ENCODE results near the gene PLA1A. TPM values are rescaled to one million over a fixed set of nuclear protein-coding genes. Genes with fewer than 3 reads are reported as not detected.

PLA1A gene
- total RNA-seq, 4 donors from 2014 or later, result 3.3 to 12.8 (median 7.3) TPM

- TF ChIP-seq CTCF (IDR thresholded peaks at IDR 0.05), result no peak
- DNase-seq (ENCODE audit: low spot score), result peak; percentile 27
- ATAC-seq (ENCODE audit: low FRiP score), result peak; percentile 93
Observed at GRCh38 chr3:119579366-119580066, 18.2 kb upstream of the PLA1A start, which contains the start of gene ADPRH. Gene ADPRH, plus strand, starts transcription at chr3:119579492. Its CDS starts 2,678 bp downstream, at chr3:119582170.

GRCh38 chr3:119580067-119580760 is 17.5 kb upstream of the PLA1A start:
- ATAC-seq (ENCODE audit: low FRiP score) (peak; percentile 38), DNase-seq (ENCODE audit: low spot score) (no peak)
- TF ChIP-seq CTCF (IDR thresholded peaks at IDR 0.05), result no peak

DNA sequence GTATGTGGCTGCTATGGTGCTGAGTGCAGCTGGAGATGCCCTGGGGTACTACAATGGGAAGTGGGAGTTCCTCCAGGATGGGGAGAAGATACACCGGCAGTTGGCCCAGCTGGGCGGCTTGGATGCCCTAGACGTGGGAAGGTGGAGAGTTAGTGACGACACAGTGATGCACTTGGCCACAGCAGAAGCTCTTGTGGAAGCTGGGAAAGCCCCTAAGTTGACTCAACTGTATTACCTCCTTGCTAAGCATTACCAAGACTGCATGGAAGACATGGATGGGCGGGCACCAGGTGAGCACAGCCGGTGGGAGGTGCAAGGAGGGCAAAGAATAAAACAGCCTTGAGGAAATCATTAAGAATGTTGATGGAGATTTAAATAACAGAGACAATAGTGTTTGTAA is 15.5 kb upstream of the PLA1A start:
- no peak for TF ChIP-seq CTCF (IDR thresholded peaks at IDR 0.05)
- DNase-seq (ENCODE audit: low spot score) (no peak), ATAC-seq (ENCODE audit: low FRiP score) (no peak)

DNA sequence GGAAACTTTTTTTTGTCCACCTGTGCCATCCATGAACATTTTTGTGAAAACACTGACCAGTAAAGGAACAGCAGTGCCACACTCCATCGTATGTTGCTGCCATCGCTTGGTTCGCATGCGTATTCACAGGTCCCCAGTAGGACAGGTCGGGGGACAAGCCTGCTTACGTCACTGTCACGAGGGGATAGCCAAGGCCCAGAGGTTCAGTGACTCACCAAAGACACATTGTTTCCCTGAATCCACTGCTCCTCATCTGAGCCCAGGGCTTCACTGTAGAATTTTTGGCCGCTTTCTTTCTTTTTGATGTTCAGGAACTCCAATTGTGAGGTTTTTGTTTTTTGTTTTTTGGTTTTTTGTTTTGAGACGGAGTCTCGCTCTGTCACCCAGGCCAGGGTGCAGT is 12.5 kb upstream of the PLA1A start:
- no peak for TF ChIP-seq CTCF (IDR thresholded peaks at IDR 0.05)
- ATAC-seq (ENCODE audit: low FRiP score) (no peak), DNase-seq (ENCODE audit: low spot score) (no peak)

DNA sequence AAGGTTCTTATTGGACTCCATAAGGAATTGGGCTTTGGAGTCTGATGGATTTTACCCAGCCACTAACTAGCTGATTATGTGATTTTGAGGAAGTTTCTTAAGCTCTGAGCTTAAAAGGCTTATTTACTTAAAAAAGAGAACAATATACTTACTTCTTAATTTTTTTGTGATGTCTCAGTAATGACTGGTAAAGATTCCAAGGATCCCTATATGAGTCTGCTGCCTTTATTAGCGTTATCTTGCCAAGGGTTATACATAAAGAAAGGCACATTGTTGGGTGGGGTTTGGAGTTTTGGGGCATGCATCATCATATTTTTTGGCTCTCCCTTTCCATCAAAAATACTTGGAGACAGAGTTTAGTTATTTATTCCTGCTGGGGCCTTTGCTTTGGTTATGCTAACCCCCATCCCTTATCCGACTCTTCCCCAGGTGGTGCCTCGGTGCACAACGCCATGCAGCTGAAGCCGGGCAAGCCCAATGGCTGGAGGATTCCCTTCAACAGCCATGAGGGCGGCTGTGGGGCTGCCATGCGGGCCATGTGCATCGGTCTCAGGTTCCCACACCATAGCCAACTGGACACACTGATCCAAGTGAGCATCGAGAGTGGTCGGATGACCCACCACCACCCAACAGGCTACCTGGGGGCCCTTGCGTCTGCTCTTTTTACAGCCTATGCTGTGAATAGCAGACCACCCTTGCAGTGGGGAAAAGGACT is 11.7 kb upstream of the PLA1A start:
- no peak for ATAC-seq (ENCODE audit: low FRiP score)
- TF ChIP-seq CTCF (IDR thresholded peaks at IDR 0.05), result no peak

GRCh38 chr3:119586733-119587172 is 10.9 kb upstream of the PLA1A start:
- DNase-seq (ENCODE audit: low spot score) (no peak), ATAC-seq (ENCODE audit: low FRiP score) (no peak)
- no peak for TF ChIP-seq CTCF (IDR thresholded peaks at IDR 0.05)

More for the DNA sequence above, 11.7 kb upstream of the PLA1A start:
- no peak for DNase-seq (ENCODE audit: low spot score)
